SIG-M5 (cell line): ENCODE data around the gene CMTM6.
"Not testable (repeated sequence)": the region's sequence is repeated elsewhere in the genome, so short reads cannot be mapped to it uniquely, and the experiment has no call there.

Source experiments
- DNase-seq: peaks from one replicate; lab custom pipeline; 2025; lab: John Stamatoyannopoulos, UW

The CMTM6 gene

GRCh38 chr3:32466808-32467207, 35.8 kb downstream of the CMTM6 start:
- not testable (repeated sequence) for DNase-seq

- not testable (repeated sequence) for DNase-seq
These were observed 37.9 kb downstream of the CMTM6 start for GRCh38 chr3:32464726-32465125.

GRCh38 chr3:32463415-32463814, 39.2 kb downstream of the CMTM6 start:
- not testable (repeated sequence) for DNase-seq

- DNase-seq, result not testable (repeated sequence)
These were observed 40.3 kb downstream of the CMTM6 start for GRCh38 chr3:32462191-32462986.

GRCh38 chr3:32460817-32461496, 41.7 kb downstream of the CMTM6 start:
- DNase-seq, result not testable (repeated sequence)

- DNase-seq, result no peak
These were observed 42.5 kb downstream of the CMTM6 start for GRCh38 chr3:32460031-32460749.

GRCh38 chr3:32459450-32459849, 43.2 kb downstream of the CMTM6 start:
- DNase-seq, result no peak

GRCh38 chr3:32457971-32458471, 44.6 kb downstream of the CMTM6 start:
- DNase-seq, result no peak

- DNase-seq, result no peak
These were observed 46.1 kb downstream of the CMTM6 start for GRCh38 chr3:32456429-32457130.

- no peak for DNase-seq
These were observed 46.8 kb downstream of the CMTM6 start for GRCh38 chr3:32455609-32456428.

- no peak for DNase-seq
These were observed 47.7 kb downstream of the CMTM6 start for GRCh38 chr3:32454731-32455608.

- DNase-seq, result no peak
These were observed 48.5 kb downstream of the CMTM6 start for GRCh38 chr3:32454111-32454510.

- no peak for DNase-seq
These were observed 49.3 kb downstream of the CMTM6 start for GRCh38 chr3:32453346-32453745.

GRCh38 chr3:32452009-32452408, 50.6 kb downstream of the CMTM6 start:
- DNase-seq, result no peak

GRCh38 chr3:32450992-32451659, 51.5 kb downstream of the CMTM6 start:
- DNase-seq, result no peak

- no peak for DNase-seq
These were observed 52.2 kb downstream of the CMTM6 start for GRCh38 chr3:32450426-32450825.

- no peak for DNase-seq
These were observed 53.0 kb downstream of the CMTM6 start for GRCh38 chr3:32449691-32450090.

- no peak for DNase-seq
These were observed 53.8 kb downstream of the CMTM6 start for GRCh38 chr3:32448686-32449474.
